Measurements from ENCODE around the gene CSGALNACT2. TPM values are rescaled to one million over a fixed set of nuclear protein-coding genes. Genes with fewer than 3 reads are reported as not detected.

The CSGALNACT2 gene
- total RNA-seq, 1 donor from 2014 or later = 6.6 TPM

- ATAC-seq (ENCODE audit: poor library complexity) (peak; percentile 55), DNase-seq (no peak)
- intact Hi-C loops (cut with DNase I) = no loop called here
These were observed 17.3 kb upstream of the CSGALNACT2 start for GRCh38 chr10:43120929-43121314.

DNA sequence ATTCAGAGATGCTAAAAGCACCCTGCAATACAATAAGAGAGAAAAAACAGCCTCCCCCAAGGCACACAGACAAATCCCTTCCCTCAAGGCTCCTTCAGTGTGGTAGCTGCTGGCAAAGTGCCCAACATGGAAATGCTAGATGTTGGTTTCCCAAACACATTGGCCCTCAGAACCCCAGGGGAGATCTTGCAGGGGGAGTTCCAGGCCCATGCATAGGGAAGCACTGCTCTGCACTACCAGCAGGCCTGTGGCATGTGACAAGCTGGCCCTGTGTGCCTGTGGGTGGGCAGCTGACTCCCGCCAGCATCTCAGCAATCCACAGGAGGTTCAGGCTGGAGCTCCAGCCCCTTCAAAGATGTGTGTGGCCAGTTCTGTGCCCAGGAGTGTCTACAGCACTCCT, 16.8 kb upstream of the CSGALNACT2 start:
- no peak for ATAC-seq (ENCODE audit: poor library complexity)
- intact Hi-C loops (cut with DNase I) = no loop called here
- DNase-seq = no peak

DNA sequence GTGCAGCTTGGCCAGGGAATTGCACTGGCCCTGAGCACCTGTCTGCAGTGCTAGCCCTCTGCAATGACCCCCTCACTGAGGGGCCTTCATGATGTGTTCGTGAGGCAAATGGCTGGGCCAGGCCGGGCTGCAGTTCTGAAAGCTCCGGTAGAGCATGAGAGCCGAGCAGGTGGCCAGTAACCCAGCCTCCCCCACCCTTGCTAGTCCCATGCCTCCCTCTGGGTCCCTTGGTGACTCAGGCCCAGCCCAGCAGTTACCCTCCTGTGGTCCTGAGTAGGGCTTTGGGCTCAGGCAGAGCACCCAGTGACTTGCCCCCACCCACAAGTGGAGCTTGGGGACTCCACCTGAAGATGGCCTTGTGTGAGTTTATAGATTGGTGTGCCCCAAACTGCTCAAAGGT, 16.1 kb upstream of the CSGALNACT2 start:
- intact Hi-C loops (cut with DNase I) = no loop called here
- no peak for DNase-seq
- no peak for ATAC-seq (ENCODE audit: poor library complexity)

DNA sequence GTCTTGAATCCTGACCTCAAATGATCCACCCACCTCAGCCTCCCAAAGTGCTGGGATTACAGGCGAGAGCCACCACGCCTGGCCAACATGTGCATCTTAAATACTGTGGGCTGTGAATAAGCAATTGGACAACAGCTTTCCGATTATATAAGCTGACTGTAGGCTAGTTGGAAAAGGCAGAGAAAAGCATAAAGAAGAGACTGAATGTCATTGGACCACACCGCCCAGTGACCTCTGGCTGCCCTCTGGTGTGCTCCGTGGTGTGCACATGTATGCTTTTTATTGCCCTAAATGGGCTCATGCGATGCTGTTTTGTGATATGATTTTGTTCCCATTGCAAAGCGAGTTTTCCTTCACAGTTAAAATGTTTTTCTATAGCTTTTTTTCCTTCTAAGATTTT, 15.4 kb upstream of the CSGALNACT2 start:
- no peak for ATAC-seq (ENCODE audit: poor library complexity)
- DNase-seq = no peak
- intact Hi-C loops (cut with DNase I) = no loop called here

DNA sequence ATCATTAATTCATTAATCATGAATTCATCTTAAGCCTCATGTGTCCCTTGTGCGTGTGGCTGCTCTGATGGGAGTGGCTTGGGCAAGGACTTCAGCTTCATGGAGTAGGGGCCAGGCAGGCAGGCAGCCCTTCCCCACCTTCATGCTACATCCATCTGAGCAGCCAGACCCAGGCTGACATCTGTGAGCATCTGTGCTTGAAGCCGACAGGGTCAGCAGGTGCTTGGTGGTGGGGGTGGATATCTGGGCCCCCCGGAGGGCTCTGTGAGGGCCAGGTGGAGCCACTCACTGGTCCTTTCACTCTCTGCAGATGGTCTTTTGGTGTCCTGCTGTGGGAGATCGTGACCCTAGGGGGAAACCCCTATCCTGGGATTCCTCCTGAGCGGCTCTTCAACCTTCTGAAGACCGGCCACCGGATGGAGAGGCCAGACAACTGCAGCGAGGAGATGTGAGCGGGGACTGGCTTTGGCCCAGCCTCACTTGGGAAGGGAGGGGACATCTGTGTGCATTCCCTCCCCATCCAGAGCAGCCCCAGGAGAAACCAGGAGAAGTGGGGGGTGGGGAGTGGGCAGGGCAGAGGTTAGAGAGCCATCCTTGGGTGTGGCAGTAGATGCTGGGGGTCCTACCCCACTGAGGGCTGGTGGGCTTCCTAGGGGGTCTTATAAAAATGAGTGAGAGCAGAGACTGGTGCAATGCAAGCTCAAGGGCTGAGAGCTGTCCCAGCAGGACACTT, 14.7 kb upstream of the CSGALNACT2 start:
- DNase-seq = no peak
- intact Hi-C loops (cut with DNase I) = no loop called here
- no peak for ATAC-seq (ENCODE audit: poor library complexity)

GRCh38 chr10:43124094-43124521, 14.1 kb upstream of the CSGALNACT2 start:
- no peak for ATAC-seq (ENCODE audit: poor library complexity)
- intact Hi-C loops (cut with DNase I) = no loop called here
- DNase-seq = no peak

DNA sequence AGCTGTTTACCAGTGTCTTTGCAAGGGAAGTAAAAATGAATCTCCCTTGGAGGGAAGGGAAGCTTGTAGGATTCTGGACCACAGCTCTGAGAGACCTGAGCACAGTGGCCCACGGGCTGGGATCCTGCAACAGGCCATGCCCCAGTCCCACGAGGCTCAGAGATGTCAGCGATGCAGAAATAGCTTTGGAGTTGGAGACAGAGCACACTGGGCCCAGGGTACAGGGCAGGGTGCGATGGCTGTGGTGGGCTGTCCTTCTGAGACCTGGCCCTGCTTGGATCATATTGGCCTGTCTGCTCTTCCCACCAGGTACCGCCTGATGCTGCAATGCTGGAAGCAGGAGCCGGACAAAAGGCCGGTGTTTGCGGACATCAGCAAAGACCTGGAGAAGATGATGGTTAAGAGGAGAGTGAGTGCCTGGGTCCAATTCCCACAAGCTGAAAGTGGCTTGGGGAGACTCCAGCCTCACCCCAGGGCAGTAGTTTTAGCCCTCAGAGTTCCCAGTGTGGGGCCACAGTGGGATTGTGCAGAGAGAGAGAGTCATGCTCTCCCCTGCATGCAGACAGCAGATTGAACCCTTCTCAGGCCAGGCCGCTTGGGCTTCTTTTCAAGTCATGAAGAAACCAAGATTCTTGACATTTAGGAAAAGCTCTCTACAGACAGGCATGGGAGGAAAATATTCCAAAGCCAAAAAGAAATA, 13.5 kb upstream of the CSGALNACT2 start:
- DNase-seq = no peak
- intact Hi-C loops (cut with DNase I) = no loop called here
- no peak for ATAC-seq (ENCODE audit: poor library complexity)

- DNase-seq = no peak
- intact Hi-C loops (cut with DNase I) = no loop called here
- ATAC-seq (ENCODE audit: poor library complexity) = no peak
These were observed 12.9 kb upstream of the CSGALNACT2 start for GRCh38 chr10:43125274-43125845.

DNA sequence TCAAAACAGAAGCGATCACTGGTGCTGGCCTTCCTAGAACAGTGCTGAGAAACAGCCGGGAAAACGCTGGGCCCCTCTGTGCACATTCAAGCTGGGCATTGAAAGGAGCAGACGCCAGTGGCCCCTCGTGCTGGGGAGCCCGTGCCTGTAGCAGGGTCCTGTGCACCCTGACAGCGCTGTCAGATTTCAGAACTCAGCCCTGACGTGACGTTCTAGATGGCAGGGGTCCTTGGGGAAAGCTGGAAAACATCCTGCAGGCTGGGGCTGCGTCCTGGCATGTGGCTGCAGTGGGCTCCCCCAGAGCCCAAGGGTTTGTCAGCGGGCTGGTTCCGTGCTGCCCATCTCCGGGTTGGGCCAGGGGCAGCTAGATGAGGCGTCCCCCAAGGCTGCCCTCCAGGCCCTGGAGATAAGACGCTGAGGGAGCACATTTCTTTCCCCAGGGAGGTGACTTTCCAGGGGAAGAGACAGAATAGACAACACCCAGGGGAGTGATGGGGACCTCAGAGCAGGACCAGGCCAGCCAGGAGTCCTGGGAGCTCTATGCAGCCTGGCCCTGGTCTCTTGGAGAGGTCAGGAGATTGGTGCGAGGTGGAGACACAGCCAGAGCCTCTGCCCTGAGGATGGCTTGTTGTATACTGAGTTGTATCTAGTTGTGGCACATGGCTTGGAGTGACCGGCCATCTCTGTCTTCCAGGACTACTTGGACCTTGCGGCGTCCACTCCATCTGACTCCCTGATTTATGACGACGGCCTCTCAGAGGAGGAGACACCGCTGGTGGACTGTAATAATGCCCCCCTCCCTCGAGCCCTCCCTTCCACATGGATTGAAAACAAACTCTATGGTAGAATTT, 12.1 kb upstream of the CSGALNACT2 start:
- intact Hi-C loops (cut with DNase I) = no loop called here
- DNase-seq (no peak), ATAC-seq (ENCODE audit: poor library complexity) (no peak)

- ATAC-seq (ENCODE audit: poor library complexity) = no peak
- intact Hi-C loops (cut with DNase I) = no loop called here
- no peak for DNase-seq
These were observed 11.4 kb upstream of the CSGALNACT2 start for GRCh38 chr10:43126759-43127424.

GRCh38 chr10:43127442-43127841, 10.8 kb upstream of the CSGALNACT2 start:
- DNase-seq = no peak
- intact Hi-C loops (cut with DNase I) = no loop called here

GRCh38 chr10:43128331-43128730, 9.9 kb upstream of the CSGALNACT2 start:
- intact Hi-C loops (cut with DNase I) = no loop called here
- DNase-seq = no peak
- ATAC-seq (ENCODE audit: poor library complexity) = no peak

More at GRCh38 chr10:43127442-43127841, 10.8 kb upstream of the CSGALNACT2 start:
- no peak for ATAC-seq (ENCODE audit: poor library complexity)

DNA sequence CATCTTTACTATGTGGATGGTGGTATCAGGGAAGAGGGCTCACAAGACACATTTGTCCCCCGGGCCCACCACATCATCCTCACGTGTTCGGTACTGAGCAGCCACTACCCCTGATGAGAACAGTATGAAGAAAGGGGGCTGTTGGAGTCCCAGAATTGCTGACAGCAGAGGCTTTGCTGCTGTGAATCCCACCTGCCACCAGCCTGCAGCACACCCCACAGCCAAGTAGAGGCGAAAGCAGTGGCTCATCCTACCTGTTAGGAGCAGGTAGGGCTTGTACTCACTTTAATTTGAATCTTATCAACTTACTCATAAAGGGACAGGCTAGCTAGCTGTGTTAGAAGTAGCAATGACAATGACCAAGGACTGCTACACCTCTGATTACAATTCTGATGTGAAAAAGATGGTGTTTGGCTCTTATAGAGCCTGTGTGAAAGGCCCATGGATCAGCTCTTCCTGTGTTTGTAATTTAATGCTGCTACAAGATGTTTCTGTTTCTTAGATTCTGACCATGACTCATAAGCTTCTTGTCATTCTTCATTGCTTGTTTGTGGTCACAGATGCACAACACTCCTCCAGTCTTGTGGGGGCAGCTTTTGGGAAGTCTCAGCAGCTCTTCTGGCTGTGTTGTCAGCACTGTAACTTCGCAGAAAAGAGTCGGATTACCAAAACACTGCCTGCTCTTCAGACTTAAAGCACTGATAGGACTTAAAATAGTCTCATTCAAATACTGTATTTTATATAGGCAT, 9.1 kb upstream of the CSGALNACT2 start:
- DNase-seq (no peak), ATAC-seq (ENCODE audit: poor library complexity) (no peak)
- intact Hi-C loops (cut with DNase I) = no loop called here

GRCh38 chr10:43130770-43131171, 7.5 kb upstream of the CSGALNACT2 start:
- intact Hi-C loops (cut with DNase I) = no loop called here
- DNase-seq = no peak
- no peak for ATAC-seq (ENCODE audit: poor library complexity)

GRCh38 chr10:43131256-43131655, 7.0 kb upstream of the CSGALNACT2 start:
- intact Hi-C loops (cut with DNase I) = no loop called here
- DNase-seq (no peak), ATAC-seq (ENCODE audit: poor library complexity) (no peak)

- ATAC-seq (ENCODE audit: poor library complexity) (no peak), DNase-seq (no peak)
- intact Hi-C loops (cut with DNase I) = no loop called here
These were observed 6.3 kb upstream of the CSGALNACT2 start for GRCh38 chr10:43131906-43132305.

GRCh38 chr10:43132867-43133787, 5.1 kb upstream of the CSGALNACT2 start:
- ATAC-seq (ENCODE audit: poor library complexity) (no peak), DNase-seq (no peak)
- intact Hi-C loops (cut with DNase I) = no loop called here
